K562 (cell line): ENCODE results near the gene FHIT. TPM values are rescaled to one million over a fixed set of nuclear protein-coding genes. Genes with fewer than 3 reads are reported as not detected.

ENCODE experiments used
- ATAC-seq: fragments of 200-7000 bp; cut with Tn5 transposase; 3 replicates; pipeline ENCODE4 v1.9.1; 2020; ENCODE audit warnings: moderate library complexity
- BruUV-seq: library from RNA; stranded (reverse); fragments of 400-500 nt; replicated peaks from 2 replicates; lab custom pipeline; 2021; lab: Mats Ljungman, UMichigan
- CTCF ChIA-PET: fragments of 300-600 bp; formaldehyde crosslinking; extraction: SDS; loops from one replicate; lab custom pipeline; 2021; ENCODE audit warnings: low intra/inter-chr PET ratio; lab: Yijun Ruan, JAX
- POLR2A ChIA-PET: fragments of 300-600, 350-650 bp; sonication (Branson Sonifier 250); formaldehyde crosslinking; extraction: SDS; loops from one replicate; lab custom pipeline; 2021; ENCODE audit warnings: antibody characterized with exemption, inconsistent platforms; lab: Yijun Ruan, JAX
- DNase-seq, 4 experiments: peaks; one replicate each; pipeline versions ENCODE4 v3.0.0 to v3.0.0-alpha.2; 2011 to 2018; ENCODE audit warnings: low spot score in 3 of 4, mixed read lengths in 3 of 4; ENCODE audit errors: extremely low read depth in 1 of 4
- FAIRE-seq: peaks from 2 replicates; lab custom pipeline; 2011; peaks lifted over from hg19 to GRCh38; lab: Jason Lieb, UNC
- H2AFZ ChIP-seq: 2 replicates; pipeline ENCODE4 v1.6.0; 2011; ENCODE audit warnings: low read depth, low read length, control low read depth, inconsistent platforms
- H3K27ac ChIP-seq: fragments of 200-600 bp; 3 replicates; pipeline ENCODE4 v1.8.0; 2011; ENCODE audit warnings: low read depth, mild to moderate bottlenecking, control low read depth, inconsistent platforms, low read length, moderate library complexity, mixed read lengths; ENCODE audit errors: extremely low read depth
- H3K27me3 ChIP-seq, 2 experiments: fragments of 300-600 bp in 1 of 2; 2 replicates in 1 of 2; 3 replicates in 1 of 2; pipeline versions ENCODE4 v1.6.0 to v1.8.0; 2011; ENCODE audit warnings: inconsistent platforms in 2 of 2, low read length in 2 of 2, mild to moderate bottlenecking in 1 of 2, mixed read lengths in 1 of 2, moderate library complexity in 1 of 2; ENCODE audit not compliant: control insufficient read depth in 2 of 2, insufficient read depth in 2 of 2
- H3K36me3 ChIP-seq: fragments of 300-600 bp; 3 replicates; pipeline ENCODE4 v1.8.0; 2011; ENCODE audit warnings: mild to moderate bottlenecking, low read length, inconsistent platforms; ENCODE audit not compliant: control insufficient read depth, insufficient read depth
- H3K4me1 ChIP-seq, 2 experiments: fragments of 200-600 bp in 1 of 2; replicated peaks in 1 of 2; 2 replicates in 1 of 2; 3 replicates in 1 of 2; pipeline versions ENCODE4 v1.5.1 to v1.8.0; 2011; ENCODE audit warnings: inconsistent platforms in 2 of 2, low read length in 2 of 2, mild to moderate bottlenecking in 1 of 2, mixed read lengths in 1 of 2, moderate library complexity in 1 of 2; ENCODE audit not compliant: control insufficient read depth in 2 of 2, insufficient read depth in 2 of 2
- H3K4me2 ChIP-seq: 2 replicates; pipeline ENCODE4 v1.6.1; 2011; ENCODE audit warnings: low read length, control low read depth, inconsistent platforms, mixed read lengths; ENCODE audit not compliant: insufficient read depth
- H3K4me3 ChIP-seq: fragments of 200-600 bp; sonication (generic), shearing (Covaris generic); 2 replicates; pipeline ENCODE4 v1.5.1; 2016; ENCODE audit warnings: control low read depth, inconsistent platforms
- H3K79me2 ChIP-seq: fragments of 200-600 bp; 3 replicates; pipeline ENCODE4 v1.8.0; 2011; ENCODE audit warnings: low read length, inconsistent platforms; ENCODE audit not compliant: control insufficient read depth, insufficient read depth
- H3K9ac ChIP-seq, 2 experiments: 2 replicates each; pipeline versions ENCODE4 v1.6.0 to v1.6.1; 2011; ENCODE audit warnings: low read depth in 2 of 2, low read length in 2 of 2, control low read depth in 1 of 2, inconsistent platforms in 1 of 2, mild to moderate bottlenecking in 1 of 2, mixed read lengths in 1 of 2; ENCODE audit not compliant: insufficient read depth in 1 of 2
- H3K9me1 ChIP-seq: one replicate; pipeline ENCODE4 v1.6.0; 2011; ENCODE audit warnings: inconsistent platforms, mild to moderate bottlenecking, low read length, moderate library complexity; ENCODE audit not compliant: control insufficient read depth, insufficient read depth
- H3K9me3 ChIP-seq: replicated peaks from 2 replicates; pipeline ENCODE4 v1.5.1; 2011; ENCODE audit warnings: low read depth, low read length, inconsistent platforms; ENCODE audit not compliant: control insufficient read depth, insufficient read depth
- H4K20me1 ChIP-seq: replicated peaks from 2 replicates; pipeline ENCODE4 v1.6.1; 2011; ENCODE audit warnings: low read length, inconsistent platforms, mixed read lengths; ENCODE audit not compliant: control insufficient read depth, insufficient read depth
- FOSL1 ChIP-seq: fragments of 200-800 bp; sonication (Bioruptor generic); conservative IDR thresholded peaks from 2 replicates; pipeline ENCODE4 v1.6.1; 2016; ENCODE audit warnings: missing genetic modification characterization, missing compliant biosample characterization
- HEY1 ChIP-seq: fragments of 250-450 bp; sonication (Bioruptor Pico); IDR thresholded peaks from 2 replicates; pipeline ENCODE4 v1.5.0; 2020; ENCODE audit warnings: mild to moderate bottlenecking, moderate library complexity, borderline replicate concordance
- JUND ChIP-seq, 2 experiments: IDR thresholded peaks; 2 replicates in 1 of 2; 3 replicates in 1 of 2; pipeline ENCODE4 v1.6.1; 2011; ENCODE audit warnings: borderline replicate concordance in 2 of 2, low read depth in 2 of 2, low read length in 2 of 2, improper control_type of control experiment in 1 of 2, missing biosample characterization in 1 of 2, missing genetic modification characterization in 1 of 2, missing genetic modification reagents in 1 of 2
- ZNF77 ChIP-seq: fragments of 250-450 bp; sonication (Bioruptor Pico); IDR thresholded peaks from 2 replicates; pipeline ENCODE4 v1.5.0; 2020
- WGBS: fragments of 100-300 bp; shearing (Covaris generic); methylation state at CpG from one replicate; pipeline ENCODE4 v1.1.6; 2016; ENCODE audit warnings: low coverage, mixed read lengths; ENCODE audit not compliant: insufficient coverage; ENCODE audit errors: missing lambda C conversion rate; 5-methylcytosine and 5-hydroxymethylcytosine counted together
- in situ Hi-C: fragments of 300-500 bp; cut with MboI; formaldehyde crosslinking; loops from 4 replicates; pipeline ENCODE4 v1.15.0; 2018; ENCODE audit warnings: inconsistent platforms, mixed read lengths
- intact Hi-C: fragments of 100-400 bp; cut with micrococcal nuclease; formaldehyde crosslinking; loops from 2 replicates; pipeline ENCODE4 v1.14.2; 2022
- polyA plus RNA-seq, 8 experiments: library from polyadenylated mRNA; depleted of rRNA in 4 of 8; stranded (reverse) in 5 of 8; unstranded in 3 of 8; fragments of >200 nt; fragmentation: Nextera tagmentation in 2 of 8; fragmentation: Illumina TruSeq in 1 of 8; extraction: Ambion mirVana in 2 of 8; extraction: Trizol in 1 of 8; gene quantifications; 2 replicates each; pipeline versions ENCODE4 v1.2.1 to v1.2.3, GENCODE V29; 2011 to 2014; ENCODE audit warnings: inconsistent platforms in 1 of 8, missing spikeins in 1 of 8
- total RNA-seq, 7 experiments: library from RNA; depleted of rRNA in 6 of 7; stranded (reverse); fragments of >200 nt in 6 of 7; fragmentation: Illumina TruSeq in 2 of 7; extraction: Trizol in 2 of 7; gene quantifications; 2 replicates each; pipeline versions ENCODE4 v1.2.1 to v1.2.3, GENCODE V29; 2011 to 2021; ENCODE audit warnings: low replicate concordance in 1 of 7

FHIT gene
- total and polyA plus RNA-seq, 9 of the 15 experiments (the other 6 are each of a cell fraction or from before 2014, with no cell fraction given): 1.7 to 9.1 (median 4.3) TPM

DNA sequence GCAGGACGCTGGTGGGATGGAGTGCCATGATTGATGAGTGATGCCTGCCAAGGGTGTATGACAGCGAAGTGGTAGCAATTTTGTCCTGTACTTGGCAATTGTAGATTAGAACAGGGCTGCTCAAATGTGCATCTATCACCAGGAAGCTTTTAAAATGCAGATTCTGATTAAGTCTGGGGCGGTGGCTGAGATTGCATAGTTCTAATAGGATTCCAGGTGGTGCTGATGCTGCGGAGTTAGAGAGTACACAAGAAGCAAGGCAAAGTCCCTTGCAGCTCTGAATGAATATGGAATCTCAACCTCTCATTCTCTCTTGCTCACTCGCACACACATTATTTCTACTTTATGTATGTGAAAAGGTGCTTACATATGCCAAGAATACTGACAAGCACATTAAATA is 670.4 kb downstream of the FHIT start:
- H3K27me3 ChIP-seq: no peaks in the 10 kb centered on the region
- no peaks in the 10 kb centered on the region for H3K4me1 ChIP-seq
- DNase-seq: no peak
- no peak for ATAC-seq
- BruUV-seq: no TSS peak
- 0% methylated on average over 4 of the region's 5 CpGs for WGBS
- H3K36me3 ChIP-seq: no peaks in the 10 kb centered on the region
- TF ChIP-seq HEY1 (CRISPR knock-in tag): no peak
- H2AFZ ChIP-seq: no peak overlapping the region
- H3K9ac ChIP-seq: no peak overlapping the region
- FAIRE-seq: no peak
- in situ Hi-C loops (no loop called here), intact Hi-C loops (no loop called here)
- no peaks in the 10 kb centered on the region for H4K20me1 ChIP-seq
- no peak overlapping the region for H3K4me3 ChIP-seq
- H3K79me2 ChIP-seq: no peaks in the 10 kb centered on the region
- H3K4me2 ChIP-seq: no peak overlapping the region
- no peaks in the 10 kb centered on the region for H3K9me3 ChIP-seq
- CTCF ChIA-PET: no interaction called here
- POLR2A ChIA-PET: no interaction called here
- no peaks in the 10 kb centered on the region for H3K9me1 ChIP-seq
- no peak overlapping the region for H3K27ac ChIP-seq

DNA sequence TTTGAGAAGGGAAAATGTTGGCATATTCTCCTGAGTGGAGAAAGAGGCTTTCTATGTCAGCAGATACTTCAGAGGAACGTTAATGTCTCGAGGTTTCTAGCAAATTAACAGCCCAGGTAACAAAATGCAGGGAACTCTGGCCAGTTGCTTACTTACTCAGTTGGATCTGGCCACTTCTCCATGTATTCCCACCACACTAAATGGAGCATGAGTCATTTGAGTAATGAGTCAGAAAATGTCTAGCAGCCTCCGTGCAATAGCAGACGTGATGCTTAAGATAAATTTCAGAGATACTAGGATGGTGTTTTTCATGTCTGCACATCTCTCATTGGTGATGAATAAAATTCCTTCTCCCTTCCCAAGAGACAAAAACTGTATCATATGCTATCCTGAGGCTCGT is 671.5 kb downstream of the FHIT start:
- FAIRE-seq: no peak
- intact Hi-C loops: no loop called here

More for the DNA sequence above, 671.5 kb downstream of the FHIT start:
- ChIA-PET CTCF (no interaction called here), POLR2A (no interaction called here)
- no TSS peak for BruUV-seq
- H3K4me1 ChIP-seq: no peaks in the 10 kb centered on the region
- H3K9ac ChIP-seq: no peak overlapping the region
- H2AFZ ChIP-seq: no peak overlapping the region
- DNase-seq: no peak
- H3K9me3 ChIP-seq: no peaks in the 10 kb centered on the region
- no peak overlapping the region for H3K4me3 ChIP-seq
- no peak overlapping the region for H3K27ac ChIP-seq
- 0% methylated on average over 1 of the region's 5 CpGs for WGBS
- H3K9me1 ChIP-seq: no peaks in the 10 kb centered on the region
- in situ Hi-C loops: no loop called here
- TF ChIP-seq FOSL1 (peak; percentile 52), JUND (IDR thresholded peaks at IDR 0.05; ENCODE audit: borderline replicate concordance, low read depth, low read length) (peak; percentile 21; the same call in 1 of the 2 replicates), JUND (tag; IDR thresholded peaks at IDR 0.05; ENCODE audit: borderline replicate concordance, low read depth, low read length) (no peak), ZNF77 (CRISPR knock-in tag) (no peak)
- TF ChIP-seq, all 486 proteins: peak for 2
- H3K36me3 ChIP-seq: no peaks in the 10 kb centered on the region
- H3K4me2 ChIP-seq: no peak overlapping the region
- H4K20me1 ChIP-seq: no peaks in the 10 kb centered on the region
- ATAC-seq: no peak
- H3K27me3 ChIP-seq: no peaks in the 10 kb centered on the region
- H3K79me2 ChIP-seq: no peaks in the 10 kb centered on the region
